Liver (tissue), 3 donors: ENCODE data around the gene GDF2.

Experiments
- CTCF ChIP-seq: fragments of 150-350 bp; IDR thresholded peaks from 2 replicates; pipeline ENCODE4 v1.5.1; 2017; ENCODE audit warnings: improper control_type of control experiment, low read depth, low read length; ENCODE audit not compliant: missing input control
- GABPA ChIP-seq, 2 donors: IDR thresholded peaks in 1 of 2; conservative IDR thresholded peaks in 1 of 2; 2 replicates each; pipeline ENCODE4 v1.6.1; 2016; ENCODE audit warnings: antibody characterized with exemption in 2 of 2, mild to moderate bottlenecking in 1 of 2, moderate library complexity in 1 of 2
- JUND ChIP-seq, 2 donors: IDR thresholded peaks; 2 replicates each; pipeline ENCODE4 v1.6.1; 2016; ENCODE audit warnings: antibody characterized with exemption in 2 of 2
- donor health status: healthy.
- donor health status: healthy.

- TF ChIP-seq JUND (IDR thresholded peaks at IDR 0.05) (no peak), GABPA (IDR thresholded peaks at IDR 0.05 in 1 of 2, conservative IDR thresholded peaks at IDR 0.05 in 1 of 2) (no peak), CTCF (no peak)
Measured at GRCh38 chr10:47335906-47336305, 13.7 kb downstream of the GDF2 start.
